NCI-H2196 (cell line): ENCODE results near the gene FLT3.
"Not testable (repeated sequence)": the region's sequence is repeated elsewhere in the genome, so short reads cannot be mapped to it uniquely, and the experiment has no call there.

Experiments
- DNase-seq: peaks from one replicate; lab custom pipeline; 2025; ENCODE audit not compliant: unreplicated experiment; lab: John Stamatoyannopoulos, UW

The FLT3 gene

GRCh38 chr13:28101886-28102285 is 1.5 kb upstream of the FLT3 start:
- not testable (repeated sequence) for DNase-seq

GRCh38 chr13:28099396-28100149 is 803 bp downstream of the FLT3 start:
- DNase-seq = no peak

DNA sequence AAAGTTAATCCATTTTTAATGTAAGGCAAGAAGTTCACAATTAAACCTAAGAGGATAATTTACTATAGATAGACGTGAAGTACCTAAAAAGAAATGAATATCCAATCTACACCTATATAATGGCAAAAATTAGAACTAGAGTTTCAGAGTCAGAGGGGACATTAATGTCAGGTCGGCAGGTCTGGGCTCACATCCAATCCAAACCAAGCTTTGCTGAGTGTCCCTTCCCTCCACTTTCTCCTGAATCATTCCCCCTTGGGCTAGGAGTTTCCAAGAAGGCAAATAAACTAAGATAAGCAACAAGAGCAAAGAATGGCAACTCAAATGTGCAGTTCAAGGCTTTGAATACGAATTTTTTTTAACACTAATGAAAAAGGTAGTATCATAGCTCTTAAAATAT is 2.9 kb downstream of the FLT3 start:
- DNase-seq = no peak

DNA sequence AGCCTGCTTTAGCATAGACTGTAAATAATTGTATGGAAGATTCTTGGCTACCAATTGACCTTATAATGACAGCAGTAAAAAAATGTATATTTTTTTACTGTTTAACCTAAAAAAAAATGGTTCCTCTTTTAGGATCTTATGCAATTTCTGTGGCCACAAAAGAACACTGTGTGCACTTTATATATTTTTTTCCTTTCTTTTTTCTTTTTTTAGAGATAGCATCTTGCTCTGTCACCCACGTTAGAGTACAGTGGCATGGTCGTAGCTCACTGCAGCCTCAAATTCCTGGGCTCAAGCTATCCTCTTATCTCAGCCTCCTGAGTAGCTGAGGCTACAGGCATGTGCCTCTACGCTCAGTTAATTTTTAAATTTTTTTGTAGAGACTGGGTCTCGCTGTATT is 6.1 kb downstream of the FLT3 start:
- no peak for DNase-seq

DNA sequence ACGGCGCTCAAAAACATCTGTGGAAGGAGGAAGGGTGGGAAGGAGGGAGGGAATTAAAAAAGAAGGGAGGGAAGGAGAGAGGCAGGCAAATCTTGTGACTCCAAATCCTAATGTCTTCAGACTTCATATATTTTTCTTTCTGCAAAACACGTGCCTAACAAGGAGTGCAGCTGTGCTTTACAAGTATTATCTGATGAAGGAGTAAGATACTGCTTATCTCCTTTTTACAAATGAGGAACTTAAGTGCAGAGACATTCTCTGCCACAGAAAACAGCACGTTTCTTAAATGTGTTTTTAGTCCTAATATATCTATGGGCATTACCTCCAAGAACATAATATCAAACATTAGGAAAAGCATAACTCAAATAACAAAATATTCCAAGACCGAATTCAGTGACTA is 6.5 kb downstream of the FLT3 start:
- no peak for DNase-seq

DNA sequence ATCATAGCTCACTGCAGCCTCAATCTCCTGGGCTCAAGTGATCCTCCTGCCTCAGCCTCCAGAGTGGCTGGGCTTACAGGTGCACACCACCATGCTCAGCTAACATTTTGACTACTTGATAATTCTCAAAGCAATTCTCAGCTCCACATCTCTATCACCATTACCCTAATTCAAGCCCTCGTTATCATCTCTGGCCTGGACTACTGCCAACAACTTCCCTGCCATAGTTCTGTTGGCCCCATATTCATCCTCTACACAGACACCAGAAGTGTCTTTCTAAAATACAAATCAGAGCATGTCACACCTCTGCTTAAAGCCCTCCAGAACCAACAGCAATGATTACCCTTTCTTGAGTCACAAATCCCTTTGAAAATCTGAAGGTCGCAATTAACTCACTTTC is 7.9 kb downstream of the FLT3 start:
- DNase-seq = no peak

- DNase-seq = peak; percentile 0
Observed at GRCh38 chr13:28089065-28089464, 11.3 kb downstream of the FLT3 start.

DNA sequence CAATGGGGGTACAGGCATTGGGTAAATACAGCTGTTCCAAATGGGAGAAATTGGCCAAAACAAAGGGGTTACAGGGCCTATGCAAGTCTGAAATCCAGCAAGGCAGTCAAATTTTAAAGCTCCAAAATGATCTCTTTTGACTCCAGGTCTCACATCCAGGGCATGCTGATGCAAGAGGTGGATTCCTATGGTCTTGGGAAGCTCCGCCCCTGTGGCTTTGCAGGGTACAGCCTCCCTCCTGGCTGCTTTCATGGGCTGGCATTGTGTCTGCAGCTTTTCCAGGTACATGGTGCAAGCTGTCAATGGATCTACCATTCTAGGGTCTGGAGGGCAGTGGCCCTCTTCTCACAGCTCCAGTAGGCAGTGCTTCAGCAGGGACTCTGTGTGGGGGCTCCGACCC is 22.6 kb downstream of the FLT3 start:
- DNase-seq = not testable (repeated sequence)

DNA sequence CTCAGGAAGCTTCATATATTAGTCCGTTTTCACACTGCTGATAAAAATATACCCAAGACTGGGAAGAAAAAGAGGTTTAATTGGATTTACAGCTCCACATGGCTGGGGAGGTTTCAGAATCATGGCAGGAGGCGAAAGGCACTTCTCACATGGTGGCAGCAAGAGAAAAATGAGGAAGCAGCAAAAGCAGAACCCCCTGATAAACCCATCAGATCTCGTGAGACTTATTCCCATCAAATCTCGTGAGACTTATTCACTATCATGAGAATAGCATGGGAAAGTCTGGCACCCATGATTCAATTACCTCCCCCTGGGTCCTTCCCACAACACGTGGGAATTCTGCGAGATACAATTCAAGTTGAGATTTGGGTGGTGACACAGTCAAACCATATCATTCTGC is 23.1 kb downstream of the FLT3 start:
- no peak for DNase-seq

- DNase-seq = no peak
Observed at GRCh38 chr13:28071424-28071823, 29.0 kb downstream of the FLT3 start.

DNA sequence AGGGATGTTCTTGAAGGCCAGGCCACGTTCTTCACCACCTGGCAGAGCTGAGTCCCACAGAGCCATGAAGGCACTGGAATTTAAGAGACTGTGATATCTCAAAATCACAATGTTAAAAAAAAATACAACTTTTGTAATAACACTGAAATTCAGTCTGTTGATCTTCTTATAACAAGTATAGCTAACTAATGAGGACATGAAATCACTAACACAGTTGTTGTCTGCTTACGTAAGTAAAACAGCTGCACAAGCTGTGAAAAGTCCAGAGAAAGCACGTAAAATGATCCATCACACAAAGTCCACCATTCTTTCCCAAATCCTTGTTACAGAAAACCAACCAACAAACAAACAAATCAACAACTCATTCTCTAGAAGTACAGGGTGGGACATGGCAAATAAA is 32.9 kb downstream of the FLT3 start:
- DNase-seq = no peak

DNA sequence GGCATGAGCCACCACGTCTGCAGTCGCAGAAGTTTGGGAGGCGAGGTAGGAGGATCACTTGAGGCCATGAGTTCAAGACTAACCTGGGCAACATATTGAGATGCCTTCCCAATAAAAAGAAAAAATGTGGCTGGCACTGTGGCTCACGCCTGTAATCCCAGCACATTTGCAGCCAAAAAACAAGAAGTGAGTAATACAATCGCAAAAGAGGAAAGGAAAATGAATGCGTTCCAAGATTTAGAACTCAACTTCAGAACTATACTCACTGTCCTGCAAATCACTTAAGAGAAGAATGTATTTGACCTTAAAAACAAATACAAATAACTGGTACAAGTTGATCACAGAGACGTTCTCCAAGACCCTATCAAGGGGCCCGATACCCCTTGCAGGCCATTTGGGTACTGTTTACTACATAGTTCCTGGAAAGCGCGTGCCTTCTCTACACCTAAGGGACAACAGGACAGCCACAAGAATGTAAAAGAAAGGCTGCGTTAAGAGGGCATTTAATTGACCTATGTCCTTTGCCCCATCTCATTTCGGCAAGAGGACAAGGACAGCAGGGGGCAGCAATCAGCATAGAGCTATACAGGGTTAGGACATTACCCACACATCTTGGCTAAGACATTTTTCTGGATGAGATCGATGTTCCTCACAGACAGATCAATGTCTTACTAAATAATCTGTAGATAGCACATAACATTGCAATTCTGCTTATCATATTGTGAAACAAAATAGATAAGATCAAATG is 41.3 kb downstream of the FLT3 start:
- peak; percentile 1 for DNase-seq

DNA sequence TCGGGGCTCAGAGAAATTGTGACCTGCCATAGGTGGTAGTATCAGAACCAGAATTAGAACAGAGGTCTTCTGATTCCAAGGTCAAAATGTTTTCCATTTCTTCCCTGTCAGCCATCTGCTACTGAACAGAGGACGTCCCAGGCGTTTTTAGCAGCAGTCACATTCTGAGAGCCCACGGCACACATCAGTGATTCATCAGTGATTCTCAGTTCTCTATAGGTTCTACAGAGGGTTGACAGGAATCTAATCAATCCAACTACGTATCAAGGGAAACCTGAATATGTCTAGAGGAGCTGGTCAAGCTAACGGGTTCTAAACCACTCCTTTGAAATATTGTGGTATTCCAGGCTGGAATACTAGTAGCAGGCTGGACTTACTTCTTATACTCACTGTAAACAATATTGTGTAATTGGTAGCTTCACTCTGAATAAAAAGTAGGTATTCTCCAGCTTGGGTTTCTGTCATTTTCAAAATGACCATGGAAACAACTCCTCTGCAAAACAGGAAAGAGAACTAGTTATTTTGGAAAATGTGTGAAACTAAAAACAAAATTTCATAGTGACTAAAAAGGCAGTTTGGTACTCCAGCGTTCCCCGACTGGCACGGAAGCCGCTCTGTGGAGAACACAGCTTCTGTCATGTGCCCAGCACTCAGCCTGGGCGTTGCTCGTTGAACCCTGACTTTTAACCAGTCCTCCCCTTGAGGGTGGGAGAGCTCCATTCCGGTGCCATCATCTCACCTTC is 43.2 kb downstream of the FLT3 start:
- DNase-seq = no peak

GRCh38 chr13:28056426-28056825 is 44.0 kb downstream of the FLT3 start:
- no peak for DNase-seq

GRCh38 chr13:28055357-28055756 is 45.0 kb downstream of the FLT3 start:
- DNase-seq = no peak

DNA sequence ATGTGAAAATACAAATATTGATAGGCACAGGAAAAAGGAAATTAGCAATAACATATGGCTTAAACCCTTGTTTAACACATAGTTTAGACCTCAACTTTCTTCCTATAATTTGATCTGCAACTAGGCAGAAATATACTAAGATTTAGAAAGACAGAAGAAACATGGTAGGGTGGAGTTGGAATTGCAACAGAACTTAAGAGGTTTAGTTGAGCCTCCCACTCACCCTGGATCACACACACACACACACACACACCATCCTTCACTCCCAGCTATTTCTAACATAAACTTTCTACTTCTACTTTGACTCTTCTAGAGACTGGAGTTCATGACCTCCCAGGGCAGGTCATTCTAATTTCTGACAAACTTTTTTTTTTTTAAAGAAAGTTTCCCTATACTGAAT is 47.4 kb downstream of the FLT3 start:
- DNase-seq = no peak

GRCh38 chr13:28049880-28050875 is 50.2 kb downstream of the FLT3 start:
- no peak for DNase-seq

DNA sequence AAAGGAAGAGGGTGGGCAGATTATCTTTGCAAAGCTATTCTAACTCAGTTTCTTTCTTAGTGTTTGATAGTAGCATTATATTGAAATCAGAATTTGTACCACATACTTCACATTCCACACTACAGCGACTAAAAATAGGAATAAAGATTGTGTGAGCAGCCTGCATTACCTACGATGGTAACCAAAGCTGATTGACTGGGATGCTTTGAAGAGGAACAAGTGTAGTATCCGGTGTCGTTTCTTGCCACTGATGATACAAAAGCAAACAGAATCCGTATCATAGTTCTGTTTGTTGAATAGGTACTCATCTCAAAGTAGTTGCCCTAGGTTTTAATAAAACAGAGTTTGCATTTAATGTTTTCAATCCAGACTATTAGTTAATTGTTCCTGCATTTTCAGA is 51.2 kb downstream of the FLT3 start:
- DNase-seq = no peak

GRCh38 chr13:28048768-28049167 is 51.6 kb downstream of the FLT3 start:
- no peak for DNase-seq

GRCh38 chr13:28047757-28048388 is 52.5 kb downstream of the FLT3 start:
- no peak for DNase-seq
